HEK293 (cell line): ENCODE results near the gene RWDD1.

ENCODE experiments used
- CTCF ChIA-PET: fragments of 350-600 bp; formaldehyde crosslinking; extraction: SDS; loops from one replicate; lab custom pipeline; 2021; ENCODE audit warnings: antibody characterized with exemption; lab: Yijun Ruan, JAX
- POLR2A ChIA-PET: fragments of 300-600 bp; formaldehyde crosslinking; extraction: SDS; loops from one replicate; lab custom pipeline; 2020; ENCODE audit warnings: antibody characterized with exemption, inconsistent platforms; lab: Yijun Ruan, JAX
- H3K27ac ChIP-seq: fragments of 200-500 bp; sonication (Bioruptor generic); 2 replicates; pipeline ENCODE4 v1.5.1; 2014; ENCODE audit warnings: low read depth, low read length, control low read depth, inconsistent platforms; ENCODE audit errors: extremely low read depth
- H3K36me3 ChIP-seq, 2 experiments: fragments of 200-500 bp in 1 of 2; sonication (Bioruptor generic) in 1 of 2; 1 replicate in 1 of 2; 2 replicates in 1 of 2; pipeline ENCODE4 v1.5.1; 2014 to 2017; ENCODE audit warnings: inconsistent platforms in 2 of 2, low read length in 2 of 2; ENCODE audit not compliant: control insufficient read depth in 2 of 2, insufficient read depth in 1 of 2
- H3K4me1 ChIP-seq: fragments of 200-500 bp; sonication (Bioruptor generic); 2 replicates; pipeline ENCODE4 v1.5.1; 2014; ENCODE audit warnings: mild to moderate bottlenecking, low read length, inconsistent platforms; ENCODE audit not compliant: control insufficient read depth, insufficient read depth
- H3K4me3 ChIP-seq: 2 replicates; pipeline ENCODE4 v1.5.1; 2011; ENCODE audit warnings: low read depth, mild to moderate bottlenecking, control low read depth, low read length, moderate library complexity
- H3K9me3 ChIP-seq: fragments of 200-500 bp; sonication (Bioruptor generic); 2 replicates; pipeline ENCODE4 v1.5.1; 2014; ENCODE audit warnings: low read depth, low read length, inconsistent platforms; ENCODE audit not compliant: control insufficient read depth, insufficient read depth
- KLF7 ChIP-seq: fragments of 450-650 bp; formaldehyde crosslinking; IDR thresholded peaks from 2 replicates; pipeline ENCODE4 v1.5.1; 2016; ENCODE audit warnings: missing biosample characterization, missing genetic modification characterization, borderline replicate concordance
- SCRT1 ChIP-seq: fragments of 450-650 bp; formaldehyde crosslinking; IDR thresholded peaks from 2 replicates; pipeline ENCODE4 v1.5.1; 2016; ENCODE audit warnings: missing biosample characterization, missing genetic modification characterization, borderline replicate concordance
- SETDB1 ChIP-seq: IDR thresholded peaks from one replicate; pipeline ENCODE4 v1.6.1; 2017; ENCODE audit warnings: mild to moderate bottlenecking, low read length, moderate library complexity, mixed read lengths; ENCODE audit not compliant: insufficient read length
- ZBTB21 ChIP-seq: fragments of 450-650 bp; formaldehyde crosslinking; IDR thresholded peaks from 2 replicates; pipeline ENCODE4 v1.5.1; 2017; ENCODE audit warnings: missing biosample characterization, missing genetic modification characterization
- ZFHX2 ChIP-seq: fragments of 450-650 bp; formaldehyde crosslinking; conservative IDR thresholded peaks from 2 replicates; pipeline ENCODE4 v1.5.1; 2016; ENCODE audit warnings: missing biosample characterization, missing genetic modification characterization
- ZFP41 ChIP-seq: fragments of 450-650 bp; formaldehyde crosslinking; IDR thresholded peaks from 2 replicates; pipeline ENCODE4 v1.5.1; 2016; ENCODE audit warnings: missing biosample characterization, missing genetic modification characterization, borderline replicate concordance
- ZNF133 ChIP-seq: fragments of 450-650 bp; formaldehyde crosslinking; IDR thresholded peaks from 2 replicates; pipeline ENCODE4 v1.5.1; 2016; ENCODE audit warnings: missing biosample characterization, missing genetic modification characterization
- ZNF221 ChIP-seq: fragments of 450-650 bp; formaldehyde crosslinking; IDR thresholded peaks from 2 replicates; pipeline ENCODE4 v1.5.1; 2017; ENCODE audit warnings: missing biosample characterization, missing genetic modification characterization, borderline replicate concordance
- ZNF416 ChIP-seq: fragments of 450-650 bp; formaldehyde crosslinking; IDR thresholded peaks from 2 replicates; pipeline ENCODE4 v1.5.1; 2016; ENCODE audit warnings: missing biosample characterization, missing genetic modification characterization
- ZNF585B ChIP-seq: fragments of 450-650 bp; formaldehyde crosslinking; IDR thresholded peaks from 2 replicates; pipeline ENCODE4 v1.5.1; 2016; ENCODE audit warnings: missing biosample characterization, missing genetic modification characterization
- ZNF621 ChIP-seq: fragments of 450-650 bp; formaldehyde crosslinking; IDR thresholded peaks from 2 replicates; pipeline ENCODE4 v1.5.1; 2017; ENCODE audit warnings: missing biosample characterization, missing genetic modification characterization
- ZNF660 ChIP-seq: fragments of 450-650 bp; IDR thresholded peaks from 2 replicates; pipeline ENCODE4 v1.5.1; 2018; ENCODE audit warnings: missing biosample characterization, mild to moderate bottlenecking, missing genetic modification characterization
- ZNF843 ChIP-seq: fragments of 450-650 bp; formaldehyde crosslinking; IDR thresholded peaks from 2 replicates; pipeline ENCODE4 v1.5.1; 2016; ENCODE audit warnings: missing biosample characterization, missing genetic modification characterization
- ZSCAN30 ChIP-seq: fragments of 450-650 bp; IDR thresholded peaks from 2 replicates; pipeline ENCODE4 v1.5.1; 2018; ENCODE audit warnings: missing biosample characterization, mild to moderate bottlenecking, missing genetic modification characterization, moderate library complexity
- TF ChIP-seq, protein P1 (sequence below): fragments of 450-650 bp; formaldehyde crosslinking; IDR thresholded peaks from 2 replicates; pipeline ENCODE4 v1.5.1; 2016; ENCODE audit warnings: missing biosample characterization, missing genetic modification characterization
- TF ChIP-seq, protein P2 (sequence below): fragments of 450-650 bp; formaldehyde crosslinking; IDR thresholded peaks from 2 replicates; pipeline ENCODE4 v1.5.1; 2017; ENCODE audit warnings: missing biosample characterization, missing genetic modification characterization
- TF ChIP-seq, protein P3 (sequence below): fragments of 450-650 bp; formaldehyde crosslinking; IDR thresholded peaks from 2 replicates; pipeline ENCODE4 v1.5.1; 2016; ENCODE audit warnings: missing biosample characterization, missing genetic modification characterization
- TF ChIP-seq, protein P4 (sequence below): fragments of 450-650 bp; formaldehyde crosslinking; IDR thresholded peaks from 2 replicates; pipeline ENCODE4 v1.5.1; 2016; ENCODE audit warnings: missing biosample characterization, missing genetic modification characterization
- TF ChIP-seq, protein P5 (sequence below): fragments of 450-650 bp; formaldehyde crosslinking; IDR thresholded peaks from 2 replicates; pipeline ENCODE4 v1.5.1; 2016; ENCODE audit warnings: missing biosample characterization, missing genetic modification characterization

Gene RWDD1

DNA sequence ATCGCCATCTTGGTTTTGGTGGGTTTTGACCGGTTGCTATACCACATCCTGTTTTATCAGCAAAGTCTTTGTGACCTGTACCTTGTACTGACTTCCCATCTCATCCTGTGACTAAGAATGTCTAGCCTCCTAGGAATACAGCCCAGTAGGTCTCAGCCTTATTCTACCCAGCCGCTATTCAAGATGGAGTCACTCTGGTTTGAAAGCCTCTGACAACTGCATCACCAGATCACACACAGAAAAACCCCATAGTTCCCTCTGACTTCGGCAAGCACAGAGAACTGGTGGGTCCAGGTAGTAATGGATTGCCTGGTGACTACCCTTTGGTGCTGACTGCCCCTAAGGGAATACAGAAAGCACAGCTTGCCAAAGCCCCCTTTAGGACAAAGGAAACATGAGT is 34.6 kb downstream of the RWDD1 start (continued):
- TF ChIP-seq, protein P1, sequence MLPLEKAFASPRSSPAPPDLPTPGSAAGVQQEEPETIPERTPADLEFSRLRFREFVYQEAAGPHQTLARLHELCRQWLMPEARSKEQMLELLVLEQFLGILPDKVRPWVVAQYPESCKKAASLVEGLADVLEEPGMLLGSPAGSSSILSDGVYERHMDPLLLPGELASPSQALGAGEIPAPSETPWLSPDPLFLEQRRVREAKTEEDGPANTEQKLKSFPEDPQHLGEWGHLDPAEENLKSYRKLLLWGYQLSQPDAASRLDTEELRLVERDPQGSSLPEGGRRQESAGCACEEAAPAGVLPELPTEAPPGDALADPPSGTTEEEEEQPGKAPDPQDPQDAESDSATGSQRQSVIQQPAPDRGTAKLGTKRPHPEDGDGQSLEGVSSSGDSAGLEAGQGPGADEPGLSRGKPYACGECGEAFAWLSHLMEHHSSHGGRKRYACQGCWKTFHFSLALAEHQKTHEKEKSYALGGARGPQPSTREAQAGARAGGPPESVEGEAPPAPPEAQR: no peak
- TF ChIP-seq ZSCAN30 (no peak), ZNF843 (tag by site-specific recombination) (no peak), KLF7 (tag by site-specific recombination) (no peak), ZFHX2 (tag by site-specific recombination) (no peak)
- TF ChIP-seq, all 188 proteins: peak for 0

DNA sequence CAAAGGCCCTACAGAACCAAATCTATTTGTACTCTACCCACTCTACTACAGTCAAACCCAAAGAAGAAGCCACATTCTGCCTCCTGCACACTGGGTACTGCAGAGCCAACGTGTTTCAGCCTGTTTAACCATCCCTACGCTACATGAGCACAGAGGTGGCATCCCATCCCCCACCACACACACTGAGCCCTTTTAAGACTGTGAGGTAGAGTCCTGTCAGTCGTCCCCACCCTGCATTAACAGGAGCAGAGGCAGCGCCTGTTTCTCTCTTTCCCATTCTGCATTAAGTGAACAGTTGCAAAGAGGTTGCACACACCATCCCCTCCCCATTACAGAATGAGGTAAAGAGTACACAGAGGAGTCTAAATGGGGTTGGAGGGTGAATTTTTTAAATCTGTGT is 39.8 kb downstream of the RWDD1 start:
- H3K27ac ChIP-seq: no peak overlapping the region
- TF ChIP-seq, protein P2, sequence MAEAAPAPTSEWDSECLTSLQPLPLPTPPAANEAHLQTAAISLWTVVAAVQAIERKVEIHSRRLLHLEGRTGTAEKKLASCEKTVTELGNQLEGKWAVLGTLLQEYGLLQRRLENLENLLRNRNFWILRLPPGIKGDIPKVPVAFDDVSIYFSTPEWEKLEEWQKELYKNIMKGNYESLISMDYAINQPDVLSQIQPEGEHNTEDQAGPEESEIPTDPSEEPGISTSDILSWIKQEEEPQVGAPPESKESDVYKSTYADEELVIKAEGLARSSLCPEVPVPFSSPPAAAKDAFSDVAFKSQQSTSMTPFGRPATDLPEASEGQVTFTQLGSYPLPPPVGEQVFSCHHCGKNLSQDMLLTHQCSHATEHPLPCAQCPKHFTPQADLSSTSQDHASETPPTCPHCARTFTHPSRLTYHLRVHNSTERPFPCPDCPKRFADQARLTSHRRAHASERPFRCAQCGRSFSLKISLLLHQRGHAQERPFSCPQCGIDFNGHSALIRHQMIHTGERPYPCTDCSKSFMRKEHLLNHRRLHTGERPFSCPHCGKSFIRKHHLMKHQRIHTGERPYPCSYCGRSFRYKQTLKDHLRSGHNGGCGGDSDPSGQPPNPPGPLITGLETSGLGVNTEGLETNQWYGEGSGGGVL (tag by site-specific recombination): no peak
- TF ChIP-seq, protein P3, sequence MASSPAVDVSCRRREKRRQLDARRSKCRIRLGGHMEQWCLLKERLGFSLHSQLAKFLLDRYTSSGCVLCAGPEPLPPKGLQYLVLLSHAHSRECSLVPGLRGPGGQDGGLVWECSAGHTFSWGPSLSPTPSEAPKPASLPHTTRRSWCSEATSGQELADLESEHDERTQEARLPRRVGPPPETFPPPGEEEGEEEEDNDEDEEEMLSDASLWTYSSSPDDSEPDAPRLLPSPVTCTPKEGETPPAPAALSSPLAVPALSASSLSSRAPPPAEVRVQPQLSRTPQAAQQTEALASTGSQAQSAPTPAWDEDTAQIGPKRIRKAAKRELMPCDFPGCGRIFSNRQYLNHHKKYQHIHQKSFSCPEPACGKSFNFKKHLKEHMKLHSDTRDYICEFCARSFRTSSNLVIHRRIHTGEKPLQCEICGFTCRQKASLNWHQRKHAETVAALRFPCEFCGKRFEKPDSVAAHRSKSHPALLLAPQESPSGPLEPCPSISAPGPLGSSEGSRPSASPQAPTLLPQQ (tag by site-specific recombination): 0 out of 2 replicates have a peak, but pooled peaks have one; percentile 19
- no peak for TF ChIP-seq SETDB1
- TF ChIP-seq, all 188 proteins: peak for 1
- ChIA-PET POLR2A (no interaction called here), CTCF (interaction anchor here (0.6 to 1.6 kb wide), 2 partner anchors 50 to 252 kb away, joined by 3 to 5 read pairs; no protein-coding TSS in a partner anchor)
- peaks cover 0 to 4% of the 10 kb centered on the region in 2 experiments; a peak in 1 of 3 replicates for H3K36me3 ChIP-seq
- no peaks in the 10 kb centered on the region for H3K9me3 ChIP-seq
- H3K4me3 ChIP-seq: no peak overlapping the region
- no peaks in the 10 kb centered on the region for H3K4me1 ChIP-seq

DNA sequence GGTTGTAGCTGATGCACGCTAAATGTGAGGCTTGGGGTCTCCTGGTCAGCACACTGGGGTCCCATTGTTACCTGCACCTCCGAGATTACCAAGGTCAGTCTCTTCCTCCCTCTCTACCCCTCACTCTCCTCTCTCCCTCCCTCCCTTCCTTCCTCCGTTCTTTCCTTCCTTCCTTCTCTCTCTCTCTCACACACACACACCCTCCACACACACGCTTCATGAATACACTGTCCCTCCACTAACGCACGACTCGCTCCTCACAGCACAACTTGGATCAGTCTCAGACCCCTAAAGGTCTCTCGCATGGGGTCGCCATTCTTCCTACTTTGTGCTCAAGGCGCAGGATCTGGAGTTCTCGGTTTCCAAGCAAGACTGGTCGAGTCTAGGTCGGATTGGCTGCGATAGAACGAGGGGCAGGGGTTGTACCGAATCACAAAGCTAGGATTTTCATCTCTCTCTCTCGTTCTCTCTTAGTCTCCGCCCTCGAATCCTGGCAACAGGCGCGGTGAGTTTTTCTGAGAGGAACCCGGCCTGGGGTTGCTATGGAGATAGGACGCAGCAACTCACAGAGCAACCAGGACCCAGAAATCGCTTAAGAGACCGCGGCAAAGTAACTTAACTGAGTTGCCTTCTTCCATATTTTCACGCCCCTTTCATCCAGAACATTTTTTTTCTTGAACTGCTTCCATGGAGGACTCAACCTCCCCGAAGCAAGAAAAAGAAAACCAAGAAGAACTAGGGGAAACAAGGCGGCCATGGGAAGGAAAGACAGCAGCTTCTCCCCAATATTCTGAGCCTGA is 44.8 kb downstream of the RWDD1 start, which contains the start of gene RSPH4A:
Gene RSPH4A (plus strand): TSS at position 543 of the 800 bp plus-strand sequence. CDS start 145 bp downstream, at position 688.
- CTCF ChIA-PET: interaction anchor here (0.5 to 1.9 kb wide), 10 partner anchors 10 to 349 kb away, joined by 3 to 5 read pairs (median 3); no protein-coding TSS in a partner anchor
- POLR2A ChIA-PET: interaction anchor here (0.6 to 1.6 kb wide), 9 partner anchors 8 to 348 kb away, joined by 3 to 5 read pairs (median 3); partner anchors contain the start of genes DSE, RWDD1 and TSPYL1
- H3K9me3 ChIP-seq: no peaks in the 10 kb centered on the region
- H3K36me3 ChIP-seq: no peaks in the 10 kb centered on the region
- H3K4me3 ChIP-seq: peak within 1 kb of the TSS; percentile 87
- H3K4me1 ChIP-seq: no peaks in the 10 kb centered on the region
- no peak within 1 kb of the TSS; the same call in 1 of the 2 replicates for H3K27ac ChIP-seq
- TF ChIP-seq ZFP41 (no peak), ZNF585B (tag by site-specific recombination) (no peak), ZNF133 (tag by site-specific recombination) (peak; percentile 19; the same call in 1 of the 2 replicates), SCRT1 (tag by site-specific recombination) (no peak), ZNF221 (tag by site-specific recombination) (no peak), ZNF660 (tag by site-specific recombination) (no peak), ZBTB21 (tag by site-specific recombination) (no peak), ZNF621 (no peak), ZNF416 (tag by site-specific recombination) (no peak)
- TF ChIP-seq, protein P4, sequence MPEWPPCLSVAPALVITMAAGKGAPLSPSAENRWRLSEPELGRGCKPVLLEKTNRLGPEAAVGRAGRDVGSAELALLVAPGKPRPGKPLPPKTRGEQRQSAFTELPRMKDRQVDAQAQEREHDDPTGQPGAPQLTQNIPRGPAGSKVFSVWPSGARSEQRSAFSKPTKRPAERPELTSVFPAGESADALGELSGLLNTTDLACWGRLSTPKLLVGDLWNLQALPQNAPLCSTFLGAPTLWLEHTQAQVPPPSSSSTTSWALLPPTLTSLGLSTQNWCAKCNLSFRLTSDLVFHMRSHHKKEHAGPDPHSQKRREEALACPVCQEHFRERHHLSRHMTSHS (tag by site-specific recombination): no peak
- TF ChIP-seq, protein P5, sequence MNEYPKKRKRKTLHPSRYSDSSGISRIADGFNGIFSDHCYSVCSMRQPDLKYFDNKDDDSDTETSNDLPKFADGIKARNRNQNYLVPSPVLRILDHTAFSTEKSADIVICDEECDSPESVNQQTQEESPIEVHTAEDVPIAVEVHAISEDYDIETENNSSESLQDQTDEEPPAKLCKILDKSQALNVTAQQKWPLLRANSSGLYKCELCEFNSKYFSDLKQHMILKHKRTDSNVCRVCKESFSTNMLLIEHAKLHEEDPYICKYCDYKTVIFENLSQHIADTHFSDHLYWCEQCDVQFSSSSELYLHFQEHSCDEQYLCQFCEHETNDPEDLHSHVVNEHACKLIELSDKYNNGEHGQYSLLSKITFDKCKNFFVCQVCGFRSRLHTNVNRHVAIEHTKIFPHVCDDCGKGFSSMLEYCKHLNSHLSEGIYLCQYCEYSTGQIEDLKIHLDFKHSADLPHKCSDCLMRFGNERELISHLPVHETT (tag by site-specific recombination): peak; percentile 86
